C1 segment of cervical spinal cord (tissue), 14 donors: Measurements from ENCODE around the gene METRNL.

Experiments
- DNase-seq, 14 donors: peaks; one replicate each; lab custom pipeline; 2025; lab: John Stamatoyannopoulos, UW

METRNL gene

GRCh38 chr17:83089328-83090132, 10.1 kb downstream of the METRNL start:
- no peak for DNase-seq

- DNase-seq, result no peak
Observed at GRCh38 chr17:83090444-83091256, 11.2 kb downstream of the METRNL start.

- no peak for DNase-seq
Observed at GRCh38 chr17:83091257-83092141, 12.1 kb downstream of the METRNL start.

GRCh38 chr17:83092186-83092585, 12.8 kb downstream of the METRNL start:
- no peak for DNase-seq

- DNase-seq, result no peak
Observed at GRCh38 chr17:83092931-83093330, 13.5 kb downstream of the METRNL start.

GRCh38 chr17:83093506-83093905, 14.1 kb downstream of the METRNL start:
- no peak for DNase-seq

GRCh38 chr17:83094291-83094690, 14.9 kb downstream of the METRNL start:
- no peak for DNase-seq

GRCh38 chr17:83095016-83095415, 15.6 kb downstream of the METRNL start:
- no peak for DNase-seq

GRCh38 chr17:83096401-83097224, 17.2 kb downstream of the METRNL start:
- DNase-seq, result no peak

- DNase-seq, result no peak
Observed at GRCh38 chr17:83097831-83098230, 18.4 kb downstream of the METRNL start.

GRCh38 chr17:83098241-83099085, 19.1 kb downstream of the METRNL start:
- DNase-seq, result no peak

- no peak for DNase-seq
Observed at GRCh38 chr17:83099086-83099555, 19.7 kb downstream of the METRNL start.

GRCh38 chr17:83099570-83100181, 20.3 kb downstream of the METRNL start:
- DNase-seq, result no peak

GRCh38 chr17:83100220-83100852, 20.9 kb downstream of the METRNL start:
- DNase-seq, result no peak

- no peak for DNase-seq
Observed at GRCh38 chr17:83100853-83101391, 21.5 kb downstream of the METRNL start.

GRCh38 chr17:83101805-83102480, 22.5 kb downstream of the METRNL start:
- DNase-seq, result no peak

GRCh38 chr17:83103200-83103942, 24.0 kb downstream of the METRNL start:
- DNase-seq, result no peak
